Uterus (tissue), 4 donors: Measurements from ENCODE around the gene PRKN. TPM values are rescaled to one million over a fixed set of nuclear protein-coding genes. Genes with fewer than 3 reads are reported as not detected.

Experiments used
- DNase-seq, 2 donors: peaks; one replicate each; pipeline ENCODE4 v3.0.0-alpha.2; 2019 to 2020
- H3K27ac ChIP-seq, 2 donors: fragments of 200-600 bp; sonication (generic); 1 replicate in 1 of 2; 2 replicates in 1 of 2; pipeline ENCODE4 v1.5.1; 2016 to 2018
- H3K27me3 ChIP-seq, 2 donors: fragments of 200-600 bp; sonication (generic); one replicate each; pipeline ENCODE4 v1.5.1; 2018 to 2019; ENCODE audit warnings: control low read depth in 1 of 2
- H3K36me3 ChIP-seq, 2 donors: fragments of 200-600 bp; sonication (generic); one replicate each; pipeline ENCODE4 v1.5.1; 2019; ENCODE audit warnings: control low read depth in 1 of 2
- H3K4me1 ChIP-seq, 2 donors: fragments of 200-600 bp; sonication (generic); one replicate each; pipeline ENCODE4 v1.5.1; 2018 to 2019; ENCODE audit warnings: control low read depth in 1 of 2
- H3K4me3 ChIP-seq, 2 donors: fragments of 200-600 bp; sonication (generic); 1 replicate in 1 of 2; 2 replicates in 1 of 2; pipeline ENCODE4 v1.5.1; 2018 to 2019; ENCODE audit warnings: mild to moderate bottlenecking in 1 of 2
- H3K9me3 ChIP-seq, 2 donors: fragments of 200-600 bp; sonication (generic); one replicate each; pipeline ENCODE4 v1.5.1; 2019; ENCODE audit warnings: control low read depth in 1 of 2
- CTCF ChIP-seq, 4 experiments: fragments of 200-600 bp in 2 of 4; fragments of 450-650 bp in 2 of 4; sonication (generic) in 2 of 4; IDR thresholded peaks; one replicate each; pipeline ENCODE4 v1.5.1; 2016 to 2019; ENCODE audit warnings: antibody characterized with exemption in 4 of 4, mild to moderate bottlenecking in 2 of 4, moderate library complexity in 1 of 4
- POLR2A ChIP-seq, 2 donors: fragments of 450-650 bp; IDR thresholded peaks; one replicate each; pipeline ENCODE4 v1.6.1; 2016; ENCODE audit warnings: antibody characterized with exemption in 2 of 2, mild to moderate bottlenecking in 1 of 2, moderate library complexity in 1 of 2
- intact Hi-C: fragments of 100-400 bp; cut with DNase I; formaldehyde crosslinking; loops from one replicate; pipeline ENCODE4 v1.15.1; 2023; ENCODE audit warnings: low total_unique reads
- total RNA-seq, 4 donors: library from RNA; depleted of rRNA in 3 of 4; stranded (reverse); fragments of >200 nt in 3 of 4; gene quantifications; one replicate each; pipeline versions ENCODE4 v1.1.0 to v1.2.4, GENCODE V29; 2014 to 2023
- donor health status: DM: yes; HTN: yes; CAD: no.

The PRKN gene
- total RNA-seq, 4 donors from 2014 or later, result 10.2 to 21.3 (median 13.1) TPM

DNA sequence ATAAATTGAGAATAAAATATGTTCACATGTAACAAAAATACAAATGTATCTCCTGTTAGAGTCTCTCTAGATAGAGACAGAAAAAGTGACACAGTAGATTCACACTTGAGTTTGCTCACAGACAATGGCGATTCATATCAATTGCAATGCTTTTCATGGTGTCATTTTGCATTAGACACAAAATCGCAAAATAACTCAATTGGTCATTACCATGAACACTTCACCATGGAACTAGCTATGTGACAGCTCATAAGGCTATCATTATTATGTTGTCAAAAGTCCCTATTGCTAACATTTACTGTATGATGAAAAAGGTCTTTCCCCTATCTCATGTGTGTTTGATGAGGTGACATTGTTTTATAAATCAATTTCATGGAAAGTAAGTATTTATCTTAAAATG, 1204.2 kb downstream of the PRKN start:
- TF ChIP-seq CTCF (IDR thresholded peaks at IDR 0.05) (no peak), POLR2A (IDR thresholded peaks at IDR 0.05) (no peak)
- no peaks in the 10 kb centered on the region for H3K9me3 ChIP-seq
- H3K27ac ChIP-seq, result no peak overlapping the region
- no peak for DNase-seq
- H3K4me3 ChIP-seq, result no peak overlapping the region
- intact Hi-C loops, result no loop called here
- H3K4me1 ChIP-seq, result no peaks in the 10 kb centered on the region
- no peaks in the 10 kb centered on the region for H3K36me3 ChIP-seq
- no peaks in the 10 kb centered on the region for H3K27me3 ChIP-seq

GRCh38 chr6:161522276-161522675, 1205.3 kb downstream of the PRKN start:
- intact Hi-C loops, result no loop called here
- TF ChIP-seq POLR2A (IDR thresholded peaks at IDR 0.05) (no peak), CTCF (IDR thresholded peaks at IDR 0.05) (no peak)
- no peaks in the 10 kb centered on the region for H3K27me3 ChIP-seq
- no peaks in the 10 kb centered on the region for H3K9me3 ChIP-seq
- no peak overlapping the region for H3K27ac ChIP-seq
- no peak for DNase-seq
- no peaks in the 10 kb centered on the region for H3K36me3 ChIP-seq
- H3K4me1 ChIP-seq, result no peaks in the 10 kb centered on the region
- H3K4me3 ChIP-seq, result no peak overlapping the region

GRCh38 chr6:161511447-161512095, 1216.0 kb downstream of the PRKN start:
- Histone ChIP-seq H3K9me3 (no peaks in the 10 kb centered on the region), H3K27me3 (no peaks in the 10 kb centered on the region), H3K4me3 (no peak overlapping the region), H3K27ac (no peak overlapping the region), H3K4me1 (no peaks in the 10 kb centered on the region), H3K36me3 (no peaks in the 10 kb centered on the region)
- DNase-seq, result no peak
- intact Hi-C loops, result no loop called here
- TF ChIP-seq POLR2A (IDR thresholded peaks at IDR 0.05) (no peak), CTCF (IDR thresholded peaks at IDR 0.05) (no peak)

GRCh38 chr6:161508341-161508740, 1219.2 kb downstream of the PRKN start:
- no peaks in the 10 kb centered on the region for H3K36me3 ChIP-seq
- H3K4me1 ChIP-seq, result no peaks in the 10 kb centered on the region
- intact Hi-C loops, result no loop called here
- no peak for DNase-seq
- TF ChIP-seq POLR2A (IDR thresholded peaks at IDR 0.05) (no peak), CTCF (IDR thresholded peaks at IDR 0.05) (no peak)
- no peak overlapping the region for H3K27ac ChIP-seq
- no peaks in the 10 kb centered on the region for H3K9me3 ChIP-seq
- H3K4me3 ChIP-seq, result no peak overlapping the region
- no peaks in the 10 kb centered on the region for H3K27me3 ChIP-seq

DNA sequence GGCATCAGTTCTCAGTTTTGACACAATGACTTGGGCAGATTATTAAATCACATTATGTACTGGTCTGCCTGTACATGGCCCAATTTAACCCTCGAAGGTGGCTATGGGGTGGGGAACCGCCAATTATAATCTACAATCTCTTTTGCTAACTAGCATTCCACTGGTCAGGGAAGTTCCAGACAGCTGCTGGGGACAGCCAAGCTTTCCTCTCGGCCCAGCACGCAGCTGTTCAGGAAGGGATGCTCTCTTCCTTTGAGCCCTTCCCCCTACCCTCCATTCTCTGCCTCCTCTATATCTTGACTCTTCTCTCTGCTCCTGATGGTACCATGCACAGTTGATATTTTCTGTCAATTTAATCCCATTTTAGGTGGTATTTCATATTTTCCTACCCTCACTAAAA, 1220.2 kb downstream of the PRKN start:
- H3K4me3 ChIP-seq, result no peak overlapping the region
- H3K36me3 ChIP-seq, result no peaks in the 10 kb centered on the region
- no peaks in the 10 kb centered on the region for H3K9me3 ChIP-seq
- no peaks in the 10 kb centered on the region for H3K4me1 ChIP-seq
- H3K27me3 ChIP-seq, result no peaks in the 10 kb centered on the region
- TF ChIP-seq CTCF (IDR thresholded peaks at IDR 0.05) (no peak), POLR2A (IDR thresholded peaks at IDR 0.05) (no peak)
- DNase-seq, result no peak
- intact Hi-C loops, result no loop called here
- H3K27ac ChIP-seq, result no peak overlapping the region
